HG03558 (cell line): ENCODE results near the gene SPOP.
"Not testable (repeated sequence)": the region's sequence is repeated elsewhere in the genome, so short reads cannot be mapped to it uniquely, and the experiment has no call there.

ENCODE experiments used
- ATAC-seq: cut with Tn5 transposase; IDR thresholded peaks from one replicate; pipeline ENCODE4 v1.9.1; 2021; ENCODE audit warnings: moderate number of reproducible peaks; ENCODE audit not compliant: unreplicated experiment; ENCODE audit errors: extremely low read depth

SPOP gene

DNA sequence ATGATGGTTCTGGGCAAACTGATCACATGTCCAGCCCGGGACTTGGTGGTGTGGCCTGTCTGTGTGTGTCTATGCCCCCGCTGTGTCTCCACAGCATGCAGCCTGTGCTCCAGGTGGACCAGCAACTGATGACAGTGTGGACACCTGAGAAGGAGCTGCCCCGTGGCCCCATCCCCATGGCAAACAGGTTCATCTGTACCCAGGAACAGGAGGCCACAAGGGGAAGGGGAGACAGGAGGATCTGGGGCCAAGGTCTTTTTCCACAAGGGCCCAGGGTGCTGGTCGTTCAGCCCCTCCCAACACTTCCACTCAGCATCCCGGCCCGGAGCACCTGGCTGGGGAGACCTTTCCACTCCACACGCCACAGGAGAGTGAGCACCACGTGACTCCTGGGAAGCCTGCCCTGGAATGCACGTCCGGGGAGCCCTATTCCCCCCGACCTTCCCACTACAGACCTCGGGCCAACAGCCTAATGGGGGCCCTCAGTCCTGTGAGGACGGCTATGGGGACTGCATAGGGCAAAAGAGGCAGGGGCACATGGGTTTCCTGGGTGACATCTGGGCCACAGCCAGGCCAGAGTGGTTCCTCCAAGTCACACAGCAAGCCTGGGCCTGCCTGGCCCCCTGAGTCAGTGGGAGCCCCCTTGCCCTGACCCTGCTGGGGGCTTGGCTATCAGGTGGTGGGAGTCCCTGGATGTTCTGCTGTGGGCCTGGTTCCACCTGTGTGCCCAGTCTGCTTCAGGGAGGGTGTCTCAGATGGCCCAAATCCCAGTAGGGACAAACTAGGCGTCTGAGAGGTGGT, 123.0 kb downstream of the SPOP start:
- no peak for ATAC-seq

DNA sequence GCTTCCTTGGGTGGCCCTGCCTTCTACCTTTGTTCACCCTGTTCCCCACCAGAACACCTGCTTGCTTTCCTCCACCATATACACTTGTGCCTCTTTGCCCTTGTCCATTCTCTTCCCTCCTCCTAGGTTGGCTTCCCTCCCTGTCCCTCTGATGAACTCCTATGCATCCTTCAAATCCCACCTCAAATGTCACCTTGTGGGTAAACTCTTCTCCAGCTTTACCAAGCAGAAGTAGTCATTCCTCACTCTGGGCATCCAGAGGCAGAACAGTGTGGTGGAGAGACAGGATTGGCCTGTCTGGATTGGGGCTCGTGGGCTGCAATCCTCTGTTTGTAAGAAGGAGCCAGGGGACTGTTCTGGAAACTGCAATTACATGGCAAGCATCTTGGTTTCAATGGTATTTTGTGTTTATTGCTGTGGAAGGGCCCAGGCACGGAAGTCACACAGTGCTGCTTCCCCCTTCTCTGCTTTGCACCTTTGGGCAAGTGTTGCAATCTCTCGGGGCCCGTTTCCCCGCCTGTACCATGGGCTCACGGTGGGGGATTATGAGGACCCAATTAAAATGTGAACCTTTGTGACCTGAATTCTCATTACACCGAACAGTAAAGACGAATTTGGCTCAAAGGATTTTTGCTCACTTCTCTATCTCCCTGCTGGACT, 124.1 kb downstream of the SPOP start:
- no peak for ATAC-seq

DNA sequence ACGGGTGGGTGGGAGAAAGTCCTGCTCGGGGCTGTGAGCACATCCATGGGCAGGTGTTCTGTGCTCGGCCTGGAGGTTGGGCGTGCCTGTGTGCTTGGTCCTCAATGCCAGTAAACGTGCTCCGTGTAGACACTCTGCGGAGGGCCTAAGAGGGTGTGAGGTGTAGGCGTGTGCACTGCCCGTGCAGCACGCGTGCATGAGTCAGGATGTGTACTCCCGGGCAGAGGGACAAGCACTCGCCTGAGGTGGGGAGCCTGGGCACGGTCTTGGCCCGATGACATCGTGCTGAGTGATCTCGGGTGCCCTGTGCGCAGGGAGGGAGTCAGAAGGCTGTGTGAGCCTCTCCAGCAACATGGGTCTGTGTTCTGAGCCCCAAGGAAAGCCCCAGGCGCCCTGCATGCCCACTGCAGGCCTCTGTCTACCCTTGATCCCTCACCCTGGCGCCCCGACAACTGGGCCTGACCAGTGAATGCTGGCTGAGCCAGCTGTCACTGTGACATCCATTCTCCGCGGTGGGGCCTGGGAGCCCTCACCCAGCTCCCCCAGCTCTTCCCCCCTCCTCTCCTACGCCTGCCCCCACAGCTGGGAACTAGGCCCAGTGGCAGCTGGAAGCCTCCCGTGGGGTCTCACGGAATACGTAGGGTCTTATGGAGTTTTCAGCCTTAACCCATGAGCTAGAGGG, 125.7 kb downstream of the SPOP start:
- ATAC-seq = no peak

DNA sequence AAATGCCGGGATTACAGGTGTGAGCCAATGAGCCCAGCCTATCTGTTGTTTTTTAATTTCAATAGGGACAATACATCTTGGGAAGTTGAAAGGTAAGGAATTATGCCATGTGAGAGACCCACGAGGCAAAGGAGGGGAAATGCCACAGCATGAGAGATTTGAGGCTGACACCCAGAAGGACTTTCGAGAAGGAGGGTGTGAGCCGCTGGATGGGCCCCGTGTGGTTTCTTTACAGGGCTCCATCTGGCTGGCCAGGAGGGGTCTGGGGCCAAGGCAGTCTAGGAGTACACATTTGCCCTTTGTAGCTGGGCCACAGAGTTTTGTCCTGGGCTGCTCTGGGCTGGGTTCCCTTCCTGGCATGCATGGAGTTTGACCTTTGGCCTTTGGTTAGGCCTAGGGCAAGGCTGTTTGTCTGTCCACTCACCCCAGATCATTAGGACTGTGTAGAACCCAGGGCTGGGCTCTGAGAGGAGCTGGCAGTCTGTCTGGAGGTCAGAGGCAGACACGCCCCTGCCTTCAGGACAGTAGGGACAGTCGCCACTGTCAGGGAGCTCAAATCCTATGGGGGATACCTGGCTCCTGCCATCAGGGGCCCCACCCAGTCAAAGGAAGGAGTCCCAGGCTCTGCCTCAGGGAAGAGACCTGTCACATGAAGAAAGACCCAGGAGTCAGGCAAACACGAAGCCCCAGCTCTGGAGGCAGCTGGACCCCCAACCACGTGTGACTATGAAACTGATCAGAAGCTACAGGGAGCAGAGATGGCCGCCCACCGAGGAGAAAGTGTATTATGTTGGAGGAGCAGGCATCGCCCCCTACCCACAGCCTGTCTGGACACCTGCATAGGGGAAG, 126.5 kb downstream of the SPOP start:
- no peak for ATAC-seq

DNA sequence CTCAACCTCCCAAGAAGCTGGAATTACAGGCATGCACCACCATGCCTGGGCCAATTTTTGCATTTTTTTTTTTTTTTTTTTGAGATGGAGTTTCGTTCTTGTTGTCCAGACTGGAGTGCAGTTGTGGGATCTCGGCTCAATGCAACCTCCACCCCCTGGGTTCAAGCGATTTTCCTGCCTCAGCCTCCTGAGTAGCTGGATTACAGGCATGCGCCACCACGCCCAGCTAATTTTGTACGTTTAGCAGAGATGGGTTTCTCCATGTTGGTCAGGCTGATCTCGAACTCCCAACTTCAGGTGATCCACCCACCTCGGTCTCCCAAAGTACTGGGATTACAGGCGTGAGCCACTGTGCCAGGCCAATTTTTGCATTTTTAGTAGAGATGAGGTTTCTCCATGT, 127.1 kb downstream of the SPOP start:
- not testable (repeated sequence) for ATAC-seq

DNA sequence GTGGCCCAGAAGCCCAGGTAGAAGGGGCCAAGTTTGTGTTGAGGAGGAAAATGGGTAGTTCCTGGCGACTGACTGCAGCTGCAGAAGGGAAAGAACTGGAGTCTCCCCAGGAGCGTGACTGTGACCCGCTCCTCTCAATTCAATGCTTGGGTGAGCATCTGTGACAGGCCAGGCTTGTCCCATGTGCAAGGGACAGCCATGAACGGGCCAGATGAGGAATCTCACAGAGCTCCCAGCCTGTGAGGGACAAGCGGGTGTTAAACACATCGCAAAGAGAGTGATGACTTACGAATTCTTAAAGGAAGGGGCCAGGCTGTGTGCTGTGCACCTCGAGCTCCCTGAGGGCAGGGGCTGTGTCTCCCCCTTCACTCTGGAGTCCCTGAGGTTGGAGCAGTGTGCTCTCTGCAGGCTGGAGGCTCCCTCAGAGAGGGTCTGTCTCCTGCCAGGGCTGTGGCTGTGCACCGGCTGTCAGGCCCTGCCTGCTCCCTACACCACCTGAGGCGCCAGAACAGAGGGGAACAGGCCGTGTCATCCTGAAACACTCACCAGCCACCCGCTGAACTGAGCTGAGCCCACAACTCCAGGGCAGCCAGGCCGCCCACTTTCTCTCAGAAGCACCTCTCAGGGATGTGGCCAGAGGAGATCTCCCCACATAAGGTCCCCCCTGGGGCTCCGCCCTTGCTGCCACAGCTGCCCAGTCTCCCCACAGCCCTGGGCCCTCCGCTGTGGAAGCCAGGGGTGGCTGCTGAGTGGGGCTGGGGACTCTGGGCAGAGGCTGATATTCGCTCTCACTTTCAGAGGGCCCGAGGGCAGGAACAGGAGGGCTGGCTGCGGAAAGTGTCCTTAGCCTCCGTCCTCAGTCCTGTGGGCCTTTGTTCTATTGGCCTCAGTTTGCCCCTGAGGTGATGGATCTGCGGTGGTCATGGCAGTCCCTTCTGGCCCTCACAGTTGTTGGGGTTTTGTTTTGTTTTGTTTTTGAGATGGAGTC, 127.9 kb downstream of the SPOP start:
- no peak for ATAC-seq

DNA sequence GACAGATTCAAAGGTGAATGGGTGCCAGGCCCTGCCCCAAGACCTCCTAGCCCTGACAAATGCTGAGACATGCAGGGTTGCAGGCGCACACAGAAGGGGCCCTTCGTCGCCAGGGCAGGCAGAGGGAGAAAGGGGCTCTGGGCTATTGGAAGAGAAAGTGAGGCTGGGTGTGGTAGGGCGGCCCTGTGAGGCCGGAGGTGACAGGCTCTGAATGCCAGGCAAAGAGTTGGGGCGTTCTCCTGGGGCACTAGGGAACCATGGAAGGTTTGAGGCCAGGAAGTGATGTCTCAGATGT, 128.6 kb downstream of the SPOP start:
- ATAC-seq = no peak
